WTC11 (cell line): ENCODE measurements around the gene CACNA1F. TPM values are rescaled to one million over a fixed set of nuclear protein-coding genes. Genes with fewer than 3 reads are reported as not detected.

Experiments used
- ATAC-seq: fragments of 200-7000 bp; cut with Tn5 transposase; 2 replicates; pipeline ENCODE4 v1.10.0; 2021; ENCODE audit warnings: mild to moderate bottlenecking, moderate library complexity
- CTCF ChIA-PET: fragments of 300-600 bp; sonication (Branson Sonifier 250); formaldehyde crosslinking; loops from one replicate; lab custom pipeline; 2021; ENCODE audit warnings: antibody characterized with exemption; lab: Charles Lee
- POLR2A ChIA-PET: fragments of 350-600 bp; sonication (Branson Sonifier 250); formaldehyde crosslinking; loops from one replicate; lab custom pipeline; 2021; ENCODE audit warnings: antibody characterized with exemption; lab: Charles Lee
- DNase-seq: peaks from one replicate; pipeline ENCODE4 v3.0.0; 2021; ENCODE audit warnings: low spot score
- H3K27ac Mint-ChIP-seq: 2 replicates; pipeline ENCODE4 v1.8.0; 2021; ENCODE audit warnings: mixed read lengths
- H3K27me3 Mint-ChIP-seq: 2 replicates; pipeline ENCODE4 v1.8.0; 2021; ENCODE audit warnings: low read depth, mild to moderate bottlenecking, moderate library complexity, mixed read lengths
- H3K36me3 Mint-ChIP-seq: 2 replicates; pipeline ENCODE4 v1.8.0; 2021; ENCODE audit warnings: mixed read lengths
- H3K4me1 Mint-ChIP-seq: 2 replicates; pipeline ENCODE4 v1.8.0; 2022; ENCODE audit warnings: mixed read lengths
- H3K4me3 Mint-ChIP-seq: 2 replicates; pipeline ENCODE4 v1.8.0; 2021; ENCODE audit warnings: mild to moderate bottlenecking, moderate library complexity, mixed read lengths
- H3K9me3 Mint-ChIP-seq: 2 replicates; pipeline ENCODE4 v1.8.0; 2021; ENCODE audit warnings: mixed read lengths
- ARID4B ChIP-seq: sonication (generic); formaldehyde crosslinking; IDR thresholded peaks from 2 replicates; pipeline ENCODE4 v1.8.0; 2023; ENCODE audit warnings: missing genetic modification reagents, mild to moderate bottlenecking, borderline replicate concordance
- ATF1 ChIP-seq: sonication (generic); formaldehyde crosslinking; IDR thresholded peaks from 2 replicates; pipeline ENCODE4 v1.8.1; 2023; ENCODE audit warnings: mild to moderate bottlenecking, moderate library complexity, missing genetic modification reagents
- ATF3 ChIP-seq: sonication (generic); formaldehyde crosslinking; conservative IDR thresholded peaks from 2 replicates; pipeline ENCODE4 v1.8.1; 2022; ENCODE audit warnings: mild to moderate bottlenecking, missing genetic modification reagents
- ATF6 ChIP-seq: sonication (generic); formaldehyde crosslinking; IDR thresholded peaks from 2 replicates; pipeline ENCODE4 v1.8.1; 2023; ENCODE audit warnings: mild to moderate bottlenecking, missing genetic modification reagents
- ERG ChIP-seq: fragments of 250-450 bp; sonication (Bioruptor Pico); IDR thresholded peaks from 2 replicates; pipeline ENCODE4 v1.8.0; 2021; ENCODE audit warnings: mild to moderate bottlenecking
- ESRRA ChIP-seq: sonication (generic); formaldehyde crosslinking; IDR thresholded peaks from 2 replicates; pipeline ENCODE4 v1.8.1; 2022; ENCODE audit warnings: mild to moderate bottlenecking, missing genetic modification reagents, borderline replicate concordance
- FOXJ3 ChIP-seq: sonication (generic); formaldehyde crosslinking; IDR thresholded peaks from 2 replicates; pipeline ENCODE4 v1.9.0; 2021; ENCODE audit warnings: missing genetic modification reagents, mild to moderate bottlenecking, borderline replicate concordance
- FOXK1 ChIP-seq: sonication (generic); formaldehyde crosslinking; IDR thresholded peaks from 2 replicates; pipeline ENCODE4 v1.8.0; 2022; ENCODE audit warnings: mild to moderate bottlenecking, moderate library complexity, missing genetic modification reagents
- FOXP1 ChIP-seq: sonication (generic); formaldehyde crosslinking; IDR thresholded peaks from 2 replicates; pipeline ENCODE4 v1.8.0; 2022; ENCODE audit warnings: missing genetic modification reagents, mild to moderate bottlenecking, moderate library complexity, borderline replicate concordance
- JUN ChIP-seq: sonication (generic); formaldehyde crosslinking; IDR thresholded peaks from 2 replicates; pipeline ENCODE4 v1.8.0; 2023; ENCODE audit warnings: mild to moderate bottlenecking, missing genetic modification reagents
- NFE2L1 ChIP-seq: sonication (generic); formaldehyde crosslinking; IDR thresholded peaks from 2 replicates; pipeline ENCODE4 v1.8.1; 2023; ENCODE audit warnings: missing genetic modification reagents
- PRDM15 ChIP-seq: sonication (generic); formaldehyde crosslinking; IDR thresholded peaks from 2 replicates; pipeline ENCODE4 v1.8.0; 2022; ENCODE audit warnings: missing genetic modification reagents
- RELA ChIP-seq: sonication (generic); formaldehyde crosslinking; IDR thresholded peaks from 2 replicates; pipeline ENCODE4 v1.8.1; 2022; ENCODE audit warnings: missing genetic modification reagents, mild to moderate bottlenecking, borderline replicate concordance
- SMAD4 ChIP-seq: sonication (generic); formaldehyde crosslinking; IDR thresholded peaks from 2 replicates; pipeline ENCODE4 v1.8.0; 2022; ENCODE audit warnings: mild to moderate bottlenecking, missing genetic modification reagents
- SOX15 ChIP-seq: fragments of 250-450 bp; sonication (Bioruptor Pico); IDR thresholded peaks from 2 replicates; pipeline ENCODE4 v1.9.0; 2021; ENCODE audit warnings: mild to moderate bottlenecking
- TP53 ChIP-seq: sonication (generic); formaldehyde crosslinking; IDR thresholded peaks from 2 replicates; pipeline ENCODE4 v1.8.1; 2023; ENCODE audit warnings: mild to moderate bottlenecking, missing genetic modification reagents
- ZNF396 ChIP-seq: fragments of 250-450 bp; sonication (Bioruptor Pico); IDR thresholded peaks from 2 replicates; pipeline ENCODE4 v1.8.0; 2021; ENCODE audit warnings: mild to moderate bottlenecking, moderate library complexity, borderline replicate concordance
- ZNF423 ChIP-seq: fragments of 250-450 bp; sonication (Bioruptor Pico); IDR thresholded peaks from 2 replicates; pipeline ENCODE4 v2.1.2; 2022; ENCODE audit warnings: mild to moderate bottlenecking, moderate library complexity
- ZNF425 ChIP-seq: fragments of 250-450 bp; sonication (Bioruptor Pico); conservative IDR thresholded peaks from 2 replicates; pipeline ENCODE4 v1.9.0; 2021; ENCODE audit warnings: mild to moderate bottlenecking
- total RNA-seq: library from RNA; stranded (reverse); gene quantifications from 3 replicates; pipeline ENCODE4 v1.2.3, GENCODE V29; 2021

Gene CACNA1F
- total RNA-seq, 1 experiment from 2014 or later = 1.6 TPM

GRCh38 chrX:49247916-49248811 is 15.0 kb upstream of the CACNA1F start:
- POLR2A ChIA-PET = no interaction called here
- CTCF ChIA-PET = no interaction called here
- Mint-ChIP-seq H3K4me1 (no peaks in the 10 kb centered on the region), H3K4me3 (no peak overlapping the region), H3K27me3 (no peaks in the 10 kb centered on the region), H3K36me3 (peaks cover 3% of the 10 kb centered on the region; the same call in 1 of the 2 replicates), H3K9me3 (no peaks in the 10 kb centered on the region), H3K27ac (no peak overlapping the region)
- ATAC-seq (no peak), DNase-seq (no peak)
- TF ChIP-seq ARID4B (CRISPR knock-in tag) (no peak), ATF6 (CRISPR knock-in tag) (no peak), NFE2L1 (CRISPR knock-in tag) (no peak), ATF1 (no peak), TP53 (no peak), ESRRA (CRISPR knock-in tag) (no peak), ZNF425 (no peak), ATF3 (CRISPR knock-in tag) (no peak), RELA (no peak), FOXP1 (no peak), SMAD4 (CRISPR knock-in tag) (no peak), FOXK1 (CRISPR knock-in tag) (no peak), SOX15 (CRISPR knock-in tag) (no peak), ZNF396 (no peak), JUN (CRISPR knock-in tag) (no peak), FOXJ3 (no peak), PRDM15 (CRISPR knock-in tag) (no peak), ERG (CRISPR knock-in tag) (no peak), ZNF423 (CRISPR knock-in tag) (no peak)
